ENCODE results near the gene GAN.

DNA sequence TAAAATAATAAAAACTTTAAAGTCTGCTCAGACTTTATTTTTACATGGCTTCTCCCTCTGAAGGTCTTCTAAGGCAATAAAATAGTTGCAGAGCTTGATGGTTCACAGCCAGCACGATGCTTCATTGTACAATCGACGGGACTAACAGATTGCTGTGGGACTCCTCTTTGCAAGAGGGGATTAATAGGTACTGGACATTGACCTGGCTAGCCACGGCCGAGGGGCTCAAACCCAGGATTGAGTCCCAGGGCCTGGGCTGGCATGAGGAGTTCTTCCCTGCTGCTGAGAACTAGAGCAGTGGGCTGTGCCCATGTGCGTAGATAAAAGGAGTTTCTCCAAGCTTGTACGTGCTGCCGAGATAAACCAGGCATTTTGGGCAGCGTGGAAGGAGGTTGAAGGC lies 23.6 kb upstream of the GAN start:
- TF ChIP-seq, protein P1, sequence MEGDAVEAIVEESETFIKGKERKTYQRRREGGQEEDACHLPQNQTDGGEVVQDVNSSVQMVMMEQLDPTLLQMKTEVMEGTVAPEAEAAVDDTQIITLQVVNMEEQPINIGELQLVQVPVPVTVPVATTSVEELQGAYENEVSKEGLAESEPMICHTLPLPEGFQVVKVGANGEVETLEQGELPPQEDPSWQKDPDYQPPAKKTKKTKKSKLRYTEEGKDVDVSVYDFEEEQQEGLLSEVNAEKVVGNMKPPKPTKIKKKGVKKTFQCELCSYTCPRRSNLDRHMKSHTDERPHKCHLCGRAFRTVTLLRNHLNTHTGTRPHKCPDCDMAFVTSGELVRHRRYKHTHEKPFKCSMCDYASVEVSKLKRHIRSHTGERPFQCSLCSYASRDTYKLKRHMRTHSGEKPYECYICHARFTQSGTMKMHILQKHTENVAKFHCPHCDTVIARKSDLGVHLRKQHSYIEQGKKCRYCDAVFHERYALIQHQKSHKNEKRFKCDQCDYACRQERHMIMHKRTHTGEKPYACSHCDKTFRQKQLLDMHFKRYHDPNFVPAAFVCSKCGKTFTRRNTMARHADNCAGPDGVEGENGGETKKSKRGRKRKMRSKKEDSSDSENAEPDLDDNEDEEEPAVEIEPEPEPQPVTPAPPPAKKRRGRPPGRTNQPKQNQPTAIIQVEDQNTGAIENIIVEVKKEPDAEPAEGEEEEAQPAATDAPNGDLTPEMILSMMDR (IDR thresholded peaks at IDR 0.05; ENCODE audit: low read depth, low read length, poor library complexity, severe bottlenecking) = no peak
- no peak for TF ChIP-seq EZH2phosphoT487 (IDR thresholded peaks at IDR 0.05; ENCODE audit: borderline replicate concordance, low read length)
